ENCODE measurements around the gene COL18A1.
"Not testable (repeated sequence)": the region's sequence is repeated elsewhere in the genome, so short reads cannot be mapped to it uniquely, and the experiment has no call there.

COL18A1 gene

DNA sequence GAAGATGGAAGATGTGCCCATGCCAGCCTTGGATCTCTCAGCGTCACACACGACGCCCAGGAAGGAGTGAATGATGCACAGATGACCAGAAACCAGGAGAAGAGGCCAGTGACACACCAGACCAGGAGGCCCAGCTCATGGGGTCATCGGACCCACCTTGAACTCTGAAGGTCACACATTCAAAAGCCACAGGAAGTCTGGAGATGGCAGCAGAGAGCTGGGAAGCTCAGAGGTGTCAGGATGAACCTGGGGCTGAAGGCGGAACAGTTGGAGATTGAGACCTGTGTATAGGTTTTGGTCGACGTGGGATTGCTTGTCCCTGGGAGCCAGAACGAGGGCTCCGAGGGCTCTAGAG, 93.7 kb downstream of the COL18A1 start:
- TF ChIP-seq FOXM1 (IDR thresholded peaks at IDR 0.05; ENCODE audit: borderline replicate concordance), result no peak
- no peak for TF ChIP-seq HDGF (IDR thresholded peaks at IDR 0.05; ENCODE audit: borderline replicate concordance)
- TF ChIP-seq LEF1 (IDR thresholded peaks at IDR 0.05; ENCODE audit: borderline replicate concordance), result no peak
- TF ChIP-seq FOXK2 (IDR thresholded peaks at IDR 0.05), result no peak
- no peak for TF ChIP-seq ELF4 (IDR thresholded peaks at IDR 0.05)
- TF ChIP-seq BHLHE40 (IDR thresholded peaks at IDR 0.05; ENCODE audit: borderline replicate concordance), result no peak
- TF ChIP-seq, protein P1, sequence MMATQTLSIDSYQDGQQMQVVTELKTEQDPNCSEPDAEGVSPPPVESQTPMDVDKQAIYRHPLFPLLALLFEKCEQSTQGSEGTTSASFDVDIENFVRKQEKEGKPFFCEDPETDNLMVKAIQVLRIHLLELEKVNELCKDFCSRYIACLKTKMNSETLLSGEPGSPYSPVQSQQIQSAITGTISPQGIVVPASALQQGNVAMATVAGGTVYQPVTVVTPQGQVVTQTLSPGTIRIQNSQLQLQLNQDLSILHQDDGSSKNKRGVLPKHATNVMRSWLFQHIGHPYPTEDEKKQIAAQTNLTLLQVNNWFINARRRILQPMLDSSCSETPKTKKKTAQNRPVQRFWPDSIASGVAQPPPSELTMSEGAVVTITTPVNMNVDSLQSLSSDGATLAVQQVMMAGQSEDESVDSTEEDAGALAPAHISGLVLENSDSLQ (IDR thresholded peaks at IDR 0.05), result no peak
- TF ChIP-seq ZNF384 (IDR thresholded peaks at IDR 0.05), result no peak
- no peak for TF ChIP-seq CTBP1 (IDR thresholded peaks at IDR 0.05; ENCODE audit: borderline replicate concordance)
- no peak for TF ChIP-seq FOXA1 (IDR thresholded peaks at IDR 0.05)
- no peak for TF ChIP-seq ARNT (IDR thresholded peaks at IDR 0.05)
- TF ChIP-seq SP1 (IDR thresholded peaks at IDR 0.05), result no peak
- no peak for TF ChIP-seq NFRKB (IDR thresholded peaks at IDR 0.05)
- TF ChIP-seq TARDBP (IDR thresholded peaks at IDR 0.05), result no peak
- TF ChIP-seq SUZ12 (IDR thresholded peaks at IDR 0.05), result no peak
- no peak for TF ChIP-seq L3MBTL2 (conservative IDR thresholded peaks at IDR 0.05)
- DNase-seq (ENCODE audit: extremely low spot score), result no peak
- POLR2A ChIA-PET, result no interaction called here
- CTCF ChIA-PET, result no interaction called here

DNA sequence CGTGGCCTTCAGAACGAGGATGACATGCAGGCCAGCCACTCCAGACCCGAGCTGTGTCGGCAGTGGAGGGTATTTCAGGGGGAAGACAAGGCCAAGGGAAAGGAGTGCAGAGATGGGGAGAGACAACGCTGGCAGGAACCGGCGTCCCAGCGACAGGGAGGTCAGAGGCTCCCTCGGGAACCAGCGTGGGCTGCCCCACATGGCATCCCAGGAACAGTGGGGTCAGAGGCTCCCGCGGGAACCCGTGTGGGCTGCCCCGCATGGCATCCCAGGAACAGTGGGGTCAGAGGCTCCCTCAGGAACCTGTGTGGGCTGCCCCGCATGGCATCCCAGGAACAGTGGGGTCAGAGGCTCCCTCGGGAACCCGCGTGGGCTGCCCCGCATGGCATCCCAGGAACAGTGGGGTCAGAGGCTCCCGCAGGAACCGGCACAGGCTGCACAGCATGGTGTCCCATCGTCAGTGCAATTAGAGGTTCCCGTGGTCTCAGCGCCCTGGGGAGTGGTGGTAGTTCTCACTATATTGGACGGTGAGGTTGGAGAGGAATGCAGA, 94.3 kb downstream of the COL18A1 start:
- no peak for TF ChIP-seq LEF1 (IDR thresholded peaks at IDR 0.05; ENCODE audit: borderline replicate concordance)
- no peak for TF ChIP-seq ZNF384 (IDR thresholded peaks at IDR 0.05)
- TF ChIP-seq NFRKB (IDR thresholded peaks at IDR 0.05), result no peak
- TF ChIP-seq TARDBP (IDR thresholded peaks at IDR 0.05), result no peak
- TF ChIP-seq BHLHE40 (IDR thresholded peaks at IDR 0.05; ENCODE audit: borderline replicate concordance), result no peak
- TF ChIP-seq FOXK2 (IDR thresholded peaks at IDR 0.05), result no peak
- no peak for TF ChIP-seq FOXA1 (IDR thresholded peaks at IDR 0.05)
- TF ChIP-seq HDGF (IDR thresholded peaks at IDR 0.05; ENCODE audit: borderline replicate concordance), result no peak
- TF ChIP-seq ARNT (IDR thresholded peaks at IDR 0.05), result no peak
- no peak for TF ChIP-seq SP1 (IDR thresholded peaks at IDR 0.05)
- no peak for TF ChIP-seq SUZ12 (IDR thresholded peaks at IDR 0.05)
- TF ChIP-seq FOXM1 (IDR thresholded peaks at IDR 0.05; ENCODE audit: borderline replicate concordance), result no peak
- TF ChIP-seq, protein P1 (IDR thresholded peaks at IDR 0.05), result no peak
- no peak for TF ChIP-seq L3MBTL2 (conservative IDR thresholded peaks at IDR 0.05)
- no peak for TF ChIP-seq CTBP1 (IDR thresholded peaks at IDR 0.05; ENCODE audit: borderline replicate concordance)
- TF ChIP-seq ELF4 (IDR thresholded peaks at IDR 0.05), result no peak
- ChIA-PET POLR2A (no interaction called here), CTCF (no interaction called here)
- no peak for DNase-seq (ENCODE audit: extremely low spot score)

DNA sequence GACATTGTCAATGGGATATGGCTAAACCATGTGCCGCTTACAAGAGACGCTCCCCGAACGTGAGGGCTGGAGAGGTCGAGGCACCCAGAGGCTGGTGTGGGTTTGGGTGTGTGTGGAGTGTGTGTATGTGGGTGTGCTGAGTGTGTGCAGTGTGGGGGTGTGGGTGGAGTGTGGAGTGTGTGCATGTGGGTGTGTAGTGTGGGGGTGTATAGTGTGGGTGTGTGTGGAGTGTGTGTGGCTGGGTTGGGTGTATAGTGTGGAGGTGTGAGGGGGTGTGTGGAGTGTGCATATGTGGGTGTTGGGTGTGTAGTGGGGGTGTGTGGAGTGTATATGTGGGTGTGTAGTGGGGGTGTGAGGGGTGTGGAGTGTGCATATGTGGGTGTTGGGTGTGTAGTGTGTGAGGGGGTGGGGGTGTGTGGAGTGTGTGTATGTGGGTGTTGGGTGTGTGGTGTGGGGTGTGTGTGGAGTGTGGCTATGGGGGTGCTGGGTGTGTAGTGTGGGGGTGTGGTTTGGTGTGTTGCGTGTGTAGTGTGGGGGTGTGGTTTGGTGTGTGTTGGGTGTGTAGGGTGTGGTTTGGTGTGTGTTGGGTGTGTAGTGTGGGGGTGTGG, 95.1 kb downstream of the COL18A1 start:
- CTCF ChIA-PET, result no interaction called here
- TF ChIP-seq L3MBTL2 (conservative IDR thresholded peaks at IDR 0.05) (no peak), BHLHE40 (IDR thresholded peaks at IDR 0.05; ENCODE audit: borderline replicate concordance) (no peak), ARNT (IDR thresholded peaks at IDR 0.05) (no peak), ELF4 (IDR thresholded peaks at IDR 0.05) (no peak), ZNF384 (IDR thresholded peaks at IDR 0.05) (no peak), HDGF (IDR thresholded peaks at IDR 0.05; ENCODE audit: borderline replicate concordance) (no peak)
- POLR2A ChIA-PET, result no interaction called here
- DNase-seq (ENCODE audit: extremely low spot score), result no peak

DNA sequence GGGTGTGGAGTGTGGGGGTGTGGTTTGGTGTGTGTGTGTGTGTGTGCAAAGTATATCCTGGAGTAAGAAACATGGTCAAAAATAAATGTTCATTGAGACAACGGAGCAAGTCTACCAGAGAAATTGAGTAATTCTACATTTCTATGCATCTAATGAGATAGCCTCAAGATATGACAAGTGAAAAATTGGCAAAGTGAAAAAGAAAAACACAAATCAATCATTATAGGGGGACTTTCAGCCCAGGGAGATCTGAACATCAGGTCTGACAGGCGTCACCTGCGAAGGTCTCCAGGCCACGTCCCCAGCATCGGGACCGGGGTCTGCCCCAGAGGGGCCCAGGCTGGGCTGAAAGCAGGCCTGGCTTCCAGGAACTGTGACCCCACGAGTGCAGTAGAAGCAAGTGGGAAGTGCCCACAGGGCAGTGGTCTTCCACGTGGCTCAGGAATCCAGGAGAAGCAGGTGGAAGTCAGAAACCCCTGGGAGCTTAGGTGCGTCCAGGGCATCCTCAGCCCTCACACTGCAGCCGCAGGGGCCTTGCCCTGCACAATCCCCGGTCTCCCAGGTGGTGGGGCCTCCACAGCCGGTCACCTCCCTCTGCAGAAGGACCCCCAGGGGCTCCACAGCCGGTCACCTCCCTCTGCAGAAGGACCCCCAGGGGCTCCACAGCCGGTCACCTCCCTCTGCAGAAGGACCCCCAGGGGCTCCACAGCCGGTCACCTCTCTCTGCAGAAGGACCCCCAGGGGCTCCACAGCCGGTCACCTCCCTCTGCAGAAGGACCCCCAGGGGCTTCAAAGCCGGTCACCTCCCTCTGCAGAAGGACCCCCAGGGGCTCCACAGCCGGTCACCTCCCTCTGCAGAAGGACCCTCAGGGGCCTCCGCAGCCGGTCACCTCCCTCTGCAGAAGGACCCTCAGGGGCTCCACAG, 96.4 kb downstream of the COL18A1 start:
- POLR2A ChIA-PET; DNase-seq (ENCODE audit: extremely low spot score); CTCF ChIA-PET: not testable (repeated sequence)

DNA sequence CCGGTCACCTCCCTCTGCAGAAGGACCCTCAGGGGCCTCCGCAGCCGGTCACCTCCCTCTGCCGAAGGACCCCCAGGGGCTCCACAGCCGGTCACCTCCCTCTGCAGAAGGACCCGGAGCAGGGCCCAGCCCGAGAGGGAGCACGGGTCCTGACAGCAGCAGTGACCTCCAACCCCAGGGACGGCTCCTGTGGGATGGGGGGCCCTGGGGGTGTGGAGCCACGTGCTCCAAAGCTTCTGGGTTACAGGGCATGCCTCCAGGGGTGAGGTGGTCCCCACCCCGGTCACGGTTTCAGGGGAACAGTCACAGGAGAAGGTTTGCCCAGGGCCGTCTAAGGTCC, 97.0 kb downstream of the COL18A1 start:
- ChIA-PET CTCF (no interaction called here), POLR2A (no interaction called here)
- no peak for TF ChIP-seq FOXA1 (IDR thresholded peaks at IDR 0.05)
- DNase-seq (ENCODE audit: extremely low spot score), result no peak

DNA sequence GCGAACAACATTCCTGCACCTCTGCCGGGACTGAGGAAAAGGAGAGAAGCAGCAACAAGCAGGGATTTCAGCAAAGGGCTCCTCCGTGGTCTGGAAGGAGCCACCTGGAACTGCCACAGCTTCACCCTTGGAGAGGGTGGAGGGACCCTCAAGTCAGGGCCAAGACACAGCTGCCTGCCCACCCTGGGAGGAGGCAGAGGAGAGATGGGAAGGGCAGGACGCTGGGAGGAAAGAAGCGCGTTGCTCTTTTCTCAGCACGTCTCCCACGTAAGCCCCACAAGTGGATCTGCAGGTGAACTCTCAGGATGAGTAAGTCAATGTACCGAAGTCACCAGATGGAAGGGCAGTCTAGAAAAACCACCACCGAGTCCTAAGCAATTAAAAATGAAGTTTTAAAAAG, 97.6 kb downstream of the COL18A1 start:
- POLR2A ChIA-PET, result no interaction called here
- no peak for TF ChIP-seq ELF4 (IDR thresholded peaks at IDR 0.05)
- TF ChIP-seq SUZ12 (IDR thresholded peaks at IDR 0.05), result no peak
- no peak for TF ChIP-seq HDGF (IDR thresholded peaks at IDR 0.05; ENCODE audit: borderline replicate concordance)
- TF ChIP-seq FOXA1 (IDR thresholded peaks at IDR 0.05), result no peak
- TF ChIP-seq SP1 (IDR thresholded peaks at IDR 0.05), result no peak
- TF ChIP-seq ARNT (IDR thresholded peaks at IDR 0.05), result no peak
- no peak for DNase-seq (ENCODE audit: extremely low spot score)
- CTCF ChIA-PET, result no interaction called here

DNA sequence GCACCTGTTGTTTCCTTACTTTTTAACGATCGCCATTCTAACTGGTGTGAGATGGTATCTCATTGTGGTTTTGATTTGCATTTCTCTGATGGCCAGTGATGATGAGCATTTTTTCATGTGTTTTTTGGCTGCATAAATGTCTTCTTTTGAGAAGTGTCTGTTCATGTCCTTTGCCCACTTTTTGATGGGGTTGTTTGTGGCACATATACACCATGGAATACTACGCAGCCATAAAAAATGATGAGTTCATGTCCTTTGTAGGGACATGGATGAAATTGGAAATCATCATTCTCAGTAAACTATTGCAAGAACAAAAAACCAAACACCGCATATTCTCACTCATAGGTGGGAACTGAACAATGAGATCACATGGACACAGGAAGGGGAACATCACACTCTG, 98.3 kb downstream of the COL18A1 start:
- DNase-seq (ENCODE audit: extremely low spot score); CTCF ChIA-PET; POLR2A ChIA-PET: not testable (repeated sequence)

All from HEK293T (cell line).